PC-3 (cell line): ENCODE results near the gene INPP5F. TPM values are rescaled to one million over a fixed set of nuclear protein-coding genes. Genes with fewer than 3 reads are reported as not detected.

Experiments used
- ATAC-seq: fragments of 200-7000 bp; cut with Tn5 transposase; 2 replicates; pipeline ENCODE4 v1.9.1; 2020; ENCODE audit warnings: mild to moderate bottlenecking, moderate library complexity
- BruUV-seq: library from RNA; stranded (reverse); fragments of 400-500 nt; replicated peaks from 2 replicates; lab custom pipeline; 2021; lab: Mats Ljungman, UMichigan
- CTCF ChIA-PET: fragments of 300-600 bp; sonication (Branson Sonifier 250); formaldehyde crosslinking; loops from one replicate; lab custom pipeline; 2022; ENCODE audit warnings: antibody characterized with exemption; lab: Charles Lee
- POLR2A ChIA-PET: fragments of 300-600 bp; sonication (Branson Sonifier 250); formaldehyde crosslinking; loops from one replicate; lab custom pipeline; 2022; ENCODE audit warnings: antibody characterized with exemption; ENCODE audit not compliant: unreplicated experiment; lab: Charles Lee
- DNase-seq: peaks from one replicate; pipeline ENCODE4 v3.0.0-alpha.2; 2015
- H2AFZ ChIP-seq: fragments of 300-600 bp; sonication (generic); 2 replicates; pipeline ENCODE4 v1.6.0; 2016; ENCODE audit warnings: antibody characterized with exemption, low read length
- H3F3A ChIP-seq: fragments of 300-600 bp; sonication (generic); one replicate; pipeline ENCODE4 v1.6.0; 2017; ENCODE audit warnings: antibody characterized with exemption, low read length, control low read depth, mild to moderate bottlenecking; ENCODE audit not compliant: unreplicated experiment
- H3K27ac ChIP-seq: fragments of 300-600 bp; sonication (generic); 2 replicates; pipeline ENCODE4 v1.5.1; 2016; ENCODE audit warnings: mild to moderate bottlenecking, low read length
- H3K27me3 ChIP-seq: fragments of 300-600 bp; sonication (generic); 2 replicates; pipeline ENCODE4 v1.6.1; 2016; ENCODE audit warnings: low read length, mixed read lengths
- H3K36me3 ChIP-seq: fragments of 300-600 bp; sonication (generic); 2 replicates; pipeline ENCODE4 v1.6.1; 2016; ENCODE audit warnings: low read depth, mixed run types, low read length, mixed read lengths
- H3K4me1 ChIP-seq: fragments of 300-600 bp; sonication (generic); 2 replicates; pipeline ENCODE4 v1.5.1; 2016; ENCODE audit warnings: low read length; ENCODE audit not compliant: insufficient read depth
- H3K4me2 ChIP-seq: fragments of 300-600 bp; sonication (generic); 2 replicates; pipeline ENCODE4 v1.6.0; 2016; ENCODE audit warnings: low read length
- H3K4me3 ChIP-seq: fragments of 300-600 bp; sonication (generic); 2 replicates; pipeline ENCODE4 v1.5.1; 2016; ENCODE audit warnings: mild to moderate bottlenecking, low read length, mixed read lengths
- H3K79me2 ChIP-seq: fragments of 300-600 bp; sonication (generic); 2 replicates; pipeline ENCODE4 v1.6.1; 2017; ENCODE audit warnings: low read length, mixed read lengths
- H3K9ac ChIP-seq: fragments of 300-600 bp; sonication (generic); 2 replicates; pipeline ENCODE4 v1.6.0; 2016; ENCODE audit warnings: mild to moderate bottlenecking, low read length
- H3K9me2 ChIP-seq: fragments of 300-600 bp; sonication (generic); replicated peaks from 2 replicates; pipeline ENCODE4 v1.6.1; 2016; ENCODE audit warnings: mixed run types, low read length, mixed read lengths
- H3K9me3 ChIP-seq: fragments of 300-600 bp; sonication (generic); 2 replicates; pipeline ENCODE4 v1.6.1; 2016; ENCODE audit warnings: low read length, mixed read lengths
- H4K20me1 ChIP-seq: fragments of 300-600 bp; sonication (generic); 2 replicates; pipeline ENCODE4 v1.6.1; 2016; ENCODE audit warnings: low read length, mixed read lengths
- EZH2 ChIP-seq: fragments of 300-600 bp; sonication (generic); IDR thresholded peaks from one replicate; pipeline ENCODE4 v1.6.1; 2017; ENCODE audit warnings: antibody characterized with exemption, mild to moderate bottlenecking, low read length; ENCODE audit not compliant: unreplicated experiment
- EZH2phosphoT487 ChIP-seq: fragments of 300-600 bp; sonication (generic); IDR thresholded peaks from 2 replicates; pipeline ENCODE4 v1.6.1; 2018; ENCODE audit warnings: mild to moderate bottlenecking, antibody characterized with exemption, low read length, borderline replicate concordance
- intact Hi-C: fragments of 100-400 bp; cut with micrococcal nuclease; formaldehyde crosslinking; loops from 2 replicates; pipeline ENCODE4 v1.9.0; 2023
- total RNA-seq: library from RNA; depleted of rRNA; stranded (reverse); fragments of >200 nt; gene quantifications from 2 replicates; pipeline ENCODE4 v1.2.3, GENCODE V29; 2014
- TF ChIP-seq, protein P1 (sequence below): fragments of 300-600 bp; sonication (generic); conservative IDR thresholded peaks from 2 replicates; pipeline ENCODE4 v1.5.1; 2017; ENCODE audit warnings: antibody characterized with exemption, low read depth, mild to moderate bottlenecking, low read length

Gene INPP5F
- total RNA-seq, 1 experiment from 2014 or later, result 8.2 TPM

DNA sequence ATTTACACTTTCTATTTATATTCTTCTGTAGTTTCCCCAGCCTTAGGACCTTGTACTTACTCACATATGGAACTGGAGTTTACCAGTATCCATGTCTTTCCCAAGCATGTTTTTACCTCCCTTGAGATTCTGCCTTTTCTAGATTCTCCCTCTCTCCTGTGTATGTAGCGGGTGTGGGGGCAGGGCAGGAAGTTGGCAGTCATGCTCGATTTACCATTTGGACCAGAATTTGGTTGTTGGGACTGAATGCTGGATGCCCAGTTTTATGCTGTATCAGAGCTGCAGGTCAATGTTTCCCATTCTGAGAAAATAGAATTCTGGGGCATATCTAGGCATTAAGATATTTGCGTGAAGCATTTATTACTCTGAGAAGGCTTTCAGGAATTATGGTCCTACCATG, 14.2 kb downstream of the INPP5F start:
- TF ChIP-seq, protein P1, sequence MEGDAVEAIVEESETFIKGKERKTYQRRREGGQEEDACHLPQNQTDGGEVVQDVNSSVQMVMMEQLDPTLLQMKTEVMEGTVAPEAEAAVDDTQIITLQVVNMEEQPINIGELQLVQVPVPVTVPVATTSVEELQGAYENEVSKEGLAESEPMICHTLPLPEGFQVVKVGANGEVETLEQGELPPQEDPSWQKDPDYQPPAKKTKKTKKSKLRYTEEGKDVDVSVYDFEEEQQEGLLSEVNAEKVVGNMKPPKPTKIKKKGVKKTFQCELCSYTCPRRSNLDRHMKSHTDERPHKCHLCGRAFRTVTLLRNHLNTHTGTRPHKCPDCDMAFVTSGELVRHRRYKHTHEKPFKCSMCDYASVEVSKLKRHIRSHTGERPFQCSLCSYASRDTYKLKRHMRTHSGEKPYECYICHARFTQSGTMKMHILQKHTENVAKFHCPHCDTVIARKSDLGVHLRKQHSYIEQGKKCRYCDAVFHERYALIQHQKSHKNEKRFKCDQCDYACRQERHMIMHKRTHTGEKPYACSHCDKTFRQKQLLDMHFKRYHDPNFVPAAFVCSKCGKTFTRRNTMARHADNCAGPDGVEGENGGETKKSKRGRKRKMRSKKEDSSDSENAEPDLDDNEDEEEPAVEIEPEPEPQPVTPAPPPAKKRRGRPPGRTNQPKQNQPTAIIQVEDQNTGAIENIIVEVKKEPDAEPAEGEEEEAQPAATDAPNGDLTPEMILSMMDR, result no peak
- no peak for TF ChIP-seq EZH2phosphoT487
- ATAC-seq, result no peak
- H3K9ac ChIP-seq, result no peak overlapping the region
- BruUV-seq, result no TSS peak
- H3K9me2 ChIP-seq, result no peaks in the 10 kb centered on the region
- no peaks in the 10 kb centered on the region for H4K20me1 ChIP-seq
- peaks cover 32% of the 10 kb centered on the region for H3K79me2 ChIP-seq
- CTCF ChIA-PET, result no interaction called here
- no peak overlapping the region for H3K27ac ChIP-seq
- no peak overlapping the region for H2AFZ ChIP-seq
- no peaks in the 10 kb centered on the region for H3F3A ChIP-seq
- peaks cover 19% of the 10 kb centered on the region for H3K4me1 ChIP-seq
- no peak overlapping the region for H3K4me3 ChIP-seq
- H3K36me3 ChIP-seq, result no peaks in the 10 kb centered on the region
- H3K4me2 ChIP-seq, result no peak overlapping the region
- POLR2A ChIA-PET, result no interaction called here
- intact Hi-C loops, result no loop called here
- H3K27me3 ChIP-seq, result no peaks in the 10 kb centered on the region
- H3K9me3 ChIP-seq, result no peaks in the 10 kb centered on the region
- no peak for DNase-seq

DNA sequence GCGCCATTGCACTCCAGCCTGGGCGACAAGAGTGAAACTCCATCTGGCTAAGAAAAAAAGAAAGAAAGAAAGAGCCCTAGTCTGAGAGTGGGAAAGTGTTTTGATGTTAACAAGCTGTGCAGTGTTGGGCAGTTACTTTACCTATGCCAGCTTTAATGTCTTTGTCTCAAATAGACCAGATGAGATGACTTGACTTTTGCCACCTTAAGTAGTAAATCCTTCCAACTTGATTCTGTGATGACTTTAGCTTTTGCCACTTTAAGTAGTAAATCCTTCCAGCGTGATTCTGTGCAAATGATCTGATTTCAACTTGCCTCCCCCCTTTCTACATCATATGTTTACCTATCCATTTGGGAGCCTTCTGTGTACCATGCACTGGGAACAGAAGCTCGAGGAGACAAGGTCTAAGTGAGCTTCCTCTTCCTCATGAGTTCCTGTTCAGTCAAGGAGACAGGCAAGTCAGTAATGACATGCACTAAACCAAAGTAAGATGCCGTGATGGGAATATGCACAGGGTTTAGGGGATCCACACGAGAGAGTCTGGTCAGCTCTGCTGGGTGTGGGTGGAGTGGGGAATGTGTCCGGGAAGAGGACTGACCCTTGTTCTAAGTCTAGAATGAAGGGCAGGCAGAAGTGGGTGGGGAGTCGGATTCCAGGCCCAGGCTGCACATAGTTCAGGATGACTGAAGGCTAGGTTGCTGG, 17.2 kb downstream of the INPP5F start:
- no peak overlapping the region for H3K4me3 ChIP-seq
- H3K9me2 ChIP-seq, result no peaks in the 10 kb centered on the region
- no peak overlapping the region for H3K9ac ChIP-seq
- H2AFZ ChIP-seq, result no peak overlapping the region
- ChIA-PET CTCF (no interaction called here), POLR2A (no interaction called here)
- peaks cover 20% of the 10 kb centered on the region for H3K79me2 ChIP-seq
- no peaks in the 10 kb centered on the region for H3K9me3 ChIP-seq
- H4K20me1 ChIP-seq, result no peaks in the 10 kb centered on the region
- DNase-seq (no peak), ATAC-seq (no peak)
- TF ChIP-seq EZH2phosphoT487 (no peak), EZH2 (no peak)
- TF ChIP-seq, protein P1, result no peak
- no peak overlapping the region for H3K4me2 ChIP-seq
- intact Hi-C loops, result no loop called here
- BruUV-seq, result no TSS peak
- H3K27me3 ChIP-seq, result no peaks in the 10 kb centered on the region
- peaks cover 5% of the 10 kb centered on the region for H3K4me1 ChIP-seq
- no peaks in the 10 kb centered on the region for H3F3A ChIP-seq
- no peaks in the 10 kb centered on the region for H3K36me3 ChIP-seq
- no peak overlapping the region for H3K27ac ChIP-seq

DNA sequence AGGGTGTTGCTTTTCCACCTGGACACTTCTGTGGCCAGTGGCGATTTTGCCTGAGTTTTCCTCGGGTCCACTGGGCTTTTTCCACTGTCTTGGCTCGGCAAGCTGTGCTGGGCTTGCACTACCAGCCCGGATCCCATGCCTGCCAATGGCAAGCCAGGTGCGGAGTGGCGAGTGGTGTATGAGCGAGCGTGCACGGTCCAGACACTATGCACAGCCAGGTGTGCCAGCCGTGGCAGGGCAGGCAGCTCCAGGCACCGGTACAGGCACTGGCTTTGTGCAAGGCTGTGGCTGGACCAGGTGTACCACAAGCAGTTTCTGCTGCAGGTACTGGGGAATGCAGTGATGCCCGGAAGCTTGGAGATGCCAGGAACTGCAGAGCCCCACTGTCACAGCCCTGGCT, 22.1 kb downstream of the INPP5F start:
- ChIA-PET CTCF (no interaction called here), POLR2A (no interaction called here)
- Histone ChIP-seq H3K4me3 (no peak overlapping the region), H3F3A (no peaks in the 10 kb centered on the region), H2AFZ (no peak overlapping the region), H3K9me2 (no peaks in the 10 kb centered on the region), H4K20me1 (no peaks in the 10 kb centered on the region), H3K36me3 (no peaks in the 10 kb centered on the region), H3K27ac (no peak overlapping the region), H3K79me2 (no peaks in the 10 kb centered on the region), H3K9ac (no peak overlapping the region), H3K27me3 (no peaks in the 10 kb centered on the region), H3K4me1 (no peaks in the 10 kb centered on the region), H3K9me3 (no peaks in the 10 kb centered on the region), H3K4me2 (no peak overlapping the region)
- TF ChIP-seq EZH2phosphoT487 (no peak), EZH2 (no peak)
- TF ChIP-seq, protein P1, result no peak
- DNase-seq (no peak), ATAC-seq (no peak)
- intact Hi-C loops, result no loop called here
- no TSS peak for BruUV-seq
